ENCODE results near the gene SH3GL2. TPM values are rescaled to one million over a fixed set of nuclear protein-coding genes. Genes with fewer than 3 reads are reported as not detected.

Gene SH3GL2
- total and polyA plus RNA-seq, 2 experiments from 2014 or later, result 0.06 TPM; not detected in 1

DNA sequence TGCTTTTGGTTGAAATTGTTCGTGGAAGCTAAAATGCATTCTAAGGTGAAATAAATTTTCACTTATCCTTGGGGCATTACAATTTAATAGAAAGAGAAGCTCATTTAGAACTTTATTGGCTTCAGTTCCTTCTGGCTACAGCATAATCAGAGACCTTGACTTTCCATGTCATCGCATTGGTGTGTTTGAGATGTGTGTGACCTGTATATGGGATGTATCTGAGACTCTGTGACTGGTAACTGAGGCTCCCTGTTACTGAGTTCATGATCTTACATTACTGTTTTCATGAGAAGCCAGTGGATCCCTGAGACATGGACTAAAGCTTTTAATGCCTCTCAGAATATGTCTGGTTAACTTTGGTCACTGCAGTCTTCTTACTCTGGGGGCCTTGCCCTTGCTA, 32.5 kb downstream of the SH3GL2 start:
- Histone ChIP-seq H2AFZ (no peak overlapping the region), H3K9me3 (ENCODE audit: low read depth) (no peaks in the 10 kb centered on the region), H3K27ac (no peak overlapping the region), H3K9ac (no peak overlapping the region), H3K4me1 (ENCODE audit: insufficient read depth) (no peaks in the 10 kb centered on the region; the same call in 1 of the 2 replicates), H3K4me3 (no peak overlapping the region), H3K27me3 (replicated peaks; ENCODE audit: insufficient read depth) (peaks cover 4% of the 10 kb centered on the region; the same call in 1 of the 2 replicates), H3K9me2 (ENCODE audit: insufficient read depth) (no peaks in the 10 kb centered on the region), H3K4me2 (ENCODE audit: unreplicated experiment) (no peak overlapping the region), H3K79me2 (ENCODE audit: insufficient read depth) (no peaks in the 10 kb centered on the region), H3K36me3 (ENCODE audit: low read depth) (no peaks in the 10 kb centered on the region), H3F3A (ENCODE audit: insufficient read depth) (no peaks in the 10 kb centered on the region), H4K20me1 (ENCODE audit: insufficient read depth) (no peaks in the 10 kb centered on the region)
- 68 to 82% methylated on average over 2 of the region's 2 CpGs for WGBS, 2 experiments (ENCODE audit: low coverage in 1 of 2, low lambda C conversion rate in 2 of 2, missing lambda C conversion rate in 2 of 2)
- no peak for DNase-seq
- in situ Hi-C loops (cut with MboI), result no loop called here
- TF ChIP-seq EZH2phosphoT487 (IDR thresholded peaks at IDR 0.05; ENCODE audit: insufficient read depth, low read depth) (no peak), EZH2 (IDR thresholded peaks at IDR 0.05; ENCODE audit: insufficient read depth, poor library complexity, severe bottlenecking) (no peak)

DNA sequence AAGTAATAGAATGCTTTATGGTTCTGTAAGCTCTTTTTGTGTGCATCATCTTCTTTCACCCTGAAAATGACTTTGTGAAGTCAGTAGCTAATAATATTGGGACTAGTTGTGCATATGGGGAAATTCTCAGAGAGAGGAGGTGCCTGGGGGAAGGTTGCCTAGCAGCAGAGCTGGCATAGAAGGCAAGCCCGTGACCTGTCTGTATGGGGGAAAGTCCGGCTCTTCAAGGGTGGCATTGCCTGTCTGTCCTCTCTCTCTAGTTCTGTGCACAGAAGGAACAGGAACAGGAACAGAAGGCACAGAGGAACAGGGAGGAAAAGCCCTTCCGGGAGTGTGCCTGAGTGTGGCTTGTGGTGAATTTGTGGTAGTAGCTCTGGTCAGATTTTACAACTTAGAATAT, 33.1 kb downstream of the SH3GL2 start:
- no peaks in the 10 kb centered on the region for H3K79me2 ChIP-seq (ENCODE audit: insufficient read depth)
- WGBS, 2 experiments (ENCODE audit: low coverage in 1 of 2, low lambda C conversion rate in 2 of 2, missing lambda C conversion rate in 2 of 2), result 51 to 60% methylated on average over 3 of the region's 3 CpGs
- no peak for DNase-seq
- no peaks in the 10 kb centered on the region for H3K36me3 ChIP-seq (ENCODE audit: low read depth)
- no peaks in the 10 kb centered on the region for H3K9me3 ChIP-seq (ENCODE audit: low read depth)
- no peak overlapping the region for H3K9ac ChIP-seq
- H3K4me3 ChIP-seq, result no peak overlapping the region
- H3K4me2 ChIP-seq (ENCODE audit: unreplicated experiment), result no peak overlapping the region
- no peak overlapping the region for H2AFZ ChIP-seq
- H3F3A ChIP-seq (ENCODE audit: insufficient read depth), result no peaks in the 10 kb centered on the region
- no peaks in the 10 kb centered on the region for H3K9me2 ChIP-seq (ENCODE audit: insufficient read depth)
- H3K27ac ChIP-seq, result no peak overlapping the region
- H3K27me3 ChIP-seq (replicated peaks; ENCODE audit: insufficient read depth), result peaks cover 4% of the 10 kb centered on the region; the same call in 1 of the 2 replicates
- TF ChIP-seq EZH2 (IDR thresholded peaks at IDR 0.05; ENCODE audit: insufficient read depth, poor library complexity, severe bottlenecking), result no peak
- no peak for TF ChIP-seq EZH2phosphoT487 (IDR thresholded peaks at IDR 0.05; ENCODE audit: insufficient read depth, low read depth)
- in situ Hi-C loops (cut with MboI), result no loop called here
- no peaks in the 10 kb centered on the region; the same call in 1 of the 2 replicates for H3K4me1 ChIP-seq (ENCODE audit: insufficient read depth)
- no peaks in the 10 kb centered on the region for H4K20me1 ChIP-seq (ENCODE audit: insufficient read depth)

DNA sequence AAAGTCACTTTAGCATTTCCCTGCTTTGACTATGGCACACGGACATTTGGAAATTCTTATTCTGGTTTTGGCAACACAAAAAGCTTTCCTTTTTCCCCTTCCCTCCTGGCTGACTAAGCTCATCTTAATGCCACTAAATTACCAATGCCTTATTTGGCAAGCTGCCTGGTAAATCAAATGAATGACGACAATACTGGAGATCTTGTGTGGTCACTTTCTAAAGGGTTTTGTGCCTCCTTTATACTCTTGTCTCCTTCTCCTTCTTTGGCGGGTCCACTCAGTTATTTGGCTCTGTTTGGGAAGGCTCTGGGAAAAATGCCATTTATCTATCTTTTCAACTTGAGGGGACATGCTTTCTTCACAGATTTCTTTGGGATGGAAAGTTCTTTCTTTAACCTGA, 34.9 kb downstream of the SH3GL2 start:
- WGBS, 2 experiments (ENCODE audit: low coverage in 1 of 2, low lambda C conversion rate in 2 of 2, missing lambda C conversion rate in 2 of 2), result 18 to 22% methylated on average over 3 of the region's 3 CpGs

DNA sequence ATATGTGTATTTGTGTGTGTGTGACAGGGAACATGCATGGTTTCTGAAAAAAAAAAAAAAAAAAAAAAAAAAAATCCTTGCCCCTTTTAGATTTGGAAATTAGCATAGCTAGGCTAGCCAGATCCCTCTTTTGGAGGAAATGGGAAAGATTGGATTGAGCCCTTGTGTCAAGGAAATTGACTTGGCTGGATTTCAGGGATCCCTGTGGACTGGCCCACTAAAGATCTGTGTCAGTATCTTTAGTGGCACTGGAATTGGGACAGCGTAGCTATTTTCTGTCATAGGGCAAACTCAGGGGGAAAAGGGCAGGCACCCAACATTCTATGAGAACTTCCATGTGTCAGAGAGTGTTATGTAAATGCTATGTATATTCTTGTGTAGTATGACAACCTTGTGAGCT, 35.4 kb downstream of the SH3GL2 start:
- Histone ChIP-seq H3K9ac (no peak overlapping the region), H3K4me2 (ENCODE audit: unreplicated experiment) (no peak overlapping the region), H3K79me2 (ENCODE audit: insufficient read depth) (no peaks in the 10 kb centered on the region), H3K9me3 (ENCODE audit: low read depth) (no peaks in the 10 kb centered on the region), H3K4me3 (no peak overlapping the region), H2AFZ (no peak overlapping the region), H3K27me3 (replicated peaks; ENCODE audit: insufficient read depth) (no peaks in the 10 kb centered on the region; the same call in 1 of the 2 replicates), H3K36me3 (ENCODE audit: low read depth) (no peaks in the 10 kb centered on the region), H3F3A (ENCODE audit: insufficient read depth) (no peaks in the 10 kb centered on the region), H4K20me1 (ENCODE audit: insufficient read depth) (no peaks in the 10 kb centered on the region), H3K27ac (no peak overlapping the region), H3K4me1 (ENCODE audit: insufficient read depth) (no peaks in the 10 kb centered on the region; the same call in 1 of the 2 replicates), H3K9me2 (ENCODE audit: insufficient read depth) (no peaks in the 10 kb centered on the region)
- no peak for TF ChIP-seq EZH2 (IDR thresholded peaks at IDR 0.05; ENCODE audit: insufficient read depth, poor library complexity, severe bottlenecking)
- TF ChIP-seq EZH2phosphoT487 (IDR thresholded peaks at IDR 0.05; ENCODE audit: insufficient read depth, low read depth), result no peak
- in situ Hi-C loops (cut with MboI), result no loop called here
- WGBS, 2 experiments (ENCODE audit: low coverage in 1 of 2, low lambda C conversion rate in 2 of 2, missing lambda C conversion rate in 2 of 2), result 55 to 68% methylated on average over 1 of the region's 1 CpG
- no peak for DNase-seq

More for the DNA sequence above, 34.9 kb downstream of the SH3GL2 start:
- H3K9me3 ChIP-seq (ENCODE audit: low read depth), result no peaks in the 10 kb centered on the region
- TF ChIP-seq EZH2phosphoT487 (IDR thresholded peaks at IDR 0.05; ENCODE audit: insufficient read depth, low read depth) (no peak), EZH2 (IDR thresholded peaks at IDR 0.05; ENCODE audit: insufficient read depth, poor library complexity, severe bottlenecking) (no peak)
- H3K79me2 ChIP-seq (ENCODE audit: insufficient read depth), result no peaks in the 10 kb centered on the region
- DNase-seq, result peak; percentile 67
- no peaks in the 10 kb centered on the region for H3K9me2 ChIP-seq (ENCODE audit: insufficient read depth)
- no peaks in the 10 kb centered on the region for H3F3A ChIP-seq (ENCODE audit: insufficient read depth)
- no peak overlapping the region for H2AFZ ChIP-seq
- no peak overlapping the region for H3K9ac ChIP-seq
- no peaks in the 10 kb centered on the region for H4K20me1 ChIP-seq (ENCODE audit: insufficient read depth)
- no peak overlapping the region for H3K4me3 ChIP-seq
- no peak overlapping the region for H3K4me2 ChIP-seq (ENCODE audit: unreplicated experiment)
- H3K36me3 ChIP-seq (ENCODE audit: low read depth), result no peaks in the 10 kb centered on the region
- H3K27me3 ChIP-seq (replicated peaks; ENCODE audit: insufficient read depth), result no peaks in the 10 kb centered on the region; the same call in 1 of the 2 replicates
- in situ Hi-C loops (cut with MboI), result no loop called here
- H3K27ac ChIP-seq, result no peak overlapping the region
- no peaks in the 10 kb centered on the region; the same call in 1 of the 2 replicates for H3K4me1 ChIP-seq (ENCODE audit: insufficient read depth)

Data from GM23248 (cell line).